HCT116 (cell line): Measurements from ENCODE around the gene LIN9.

Experiments used
- CEBPB ChIP-seq: IDR thresholded peaks from 2 replicates; pipeline ENCODE4 v1.6.1; 2012; ENCODE audit warnings: low read depth
- EZH2 ChIP-seq: fragments of 200-600 bp; sonication (generic); IDR thresholded peaks from 2 replicates; pipeline ENCODE4 v1.6.1; 2017; ENCODE audit warnings: antibody characterized with exemption, mixed run types
- EZH2phosphoT487 ChIP-seq: fragments of 200-600 bp; IDR thresholded peaks from 2 replicates; pipeline ENCODE4 v1.6.1; 2018; ENCODE audit warnings: antibody characterized with exemption, borderline replicate concordance
- JUND ChIP-seq: IDR thresholded peaks from 2 replicates; pipeline ENCODE4 v1.6.1; 2012
- MAX ChIP-seq: IDR thresholded peaks from 2 replicates; pipeline ENCODE4 v1.6.1; 2012
- POLR2A ChIP-seq: IDR thresholded peaks from 2 replicates; pipeline ENCODE4 v1.7.0; 2011; ENCODE audit warnings: borderline replicate concordance; ENCODE audit not compliant: insufficient read depth, insufficient read length; ENCODE audit errors: extremely low read depth
- RAD21 ChIP-seq: IDR thresholded peaks from 2 replicates; pipeline ENCODE4 v1.6.1; 2012; ENCODE audit warnings: low read depth, mild to moderate bottlenecking
- SIN3A ChIP-seq: IDR thresholded peaks from 2 replicates; pipeline ENCODE4 v1.6.1; 2012; ENCODE audit warnings: low read depth
- TF ChIP-seq, protein P1 (sequence below): IDR thresholded peaks from 2 replicates; pipeline ENCODE4 v1.6.1; 2011; ENCODE audit warnings: mild to moderate bottlenecking, low read length, moderate library complexity; ENCODE audit not compliant: insufficient replicate concordance; ENCODE audit errors: extremely low read depth
- TF ChIP-seq, protein P2 (sequence below), 3 experiments: fragments of 200-600 bp in 1 of 3; sonication (generic) in 1 of 3; IDR thresholded peaks in 2 of 3; conservative IDR thresholded peaks in 1 of 3; 2 replicates each; pipeline ENCODE4 v1.5.1; 2012 to 2017; ENCODE audit warnings: low read depth in 2 of 3, low read length in 2 of 3, antibody characterized with exemption in 1 of 3, borderline replicate concordance in 1 of 3, control low read depth in 1 of 3, mild to moderate bottlenecking in 1 of 3, mixed read lengths in 1 of 3, mixed run types in 1 of 3, moderate library complexity in 1 of 3; ENCODE audit not compliant: insufficient read depth in 1 of 3

DNA sequence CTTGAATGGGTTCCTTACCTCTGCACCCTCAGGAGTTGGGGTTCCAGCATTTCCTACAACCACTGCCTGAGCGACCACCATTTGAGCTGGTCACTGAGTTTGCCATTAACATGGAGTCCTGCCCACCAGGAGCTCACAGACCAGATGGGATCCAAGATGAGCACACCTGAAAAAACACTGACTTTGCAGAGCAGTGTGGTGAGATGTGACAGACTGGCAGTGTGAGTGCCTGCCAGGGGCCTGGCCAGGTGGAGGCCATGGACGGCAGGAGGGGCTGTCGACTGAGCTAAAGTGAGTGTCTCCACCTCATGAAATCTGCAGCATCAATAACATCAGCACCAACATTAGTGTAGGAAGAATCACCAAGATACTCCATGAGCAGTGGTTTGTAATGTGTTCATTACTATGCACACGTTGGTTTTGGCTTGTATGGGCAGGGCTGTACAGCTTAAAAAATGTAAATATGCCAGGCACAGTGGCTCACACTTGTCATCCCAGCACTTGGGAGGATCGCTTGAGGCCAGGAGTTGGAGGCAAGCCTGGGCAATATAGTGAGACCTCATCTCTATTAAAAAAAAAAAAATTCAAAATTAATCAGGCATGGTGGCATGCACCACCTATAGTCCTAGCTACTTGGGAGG lies 97.7 kb downstream of the LIN9 start:
- TF ChIP-seq EZH2phosphoT487: no peak
- no peak for TF ChIP-seq EZH2
- TF ChIP-seq, protein P1, sequence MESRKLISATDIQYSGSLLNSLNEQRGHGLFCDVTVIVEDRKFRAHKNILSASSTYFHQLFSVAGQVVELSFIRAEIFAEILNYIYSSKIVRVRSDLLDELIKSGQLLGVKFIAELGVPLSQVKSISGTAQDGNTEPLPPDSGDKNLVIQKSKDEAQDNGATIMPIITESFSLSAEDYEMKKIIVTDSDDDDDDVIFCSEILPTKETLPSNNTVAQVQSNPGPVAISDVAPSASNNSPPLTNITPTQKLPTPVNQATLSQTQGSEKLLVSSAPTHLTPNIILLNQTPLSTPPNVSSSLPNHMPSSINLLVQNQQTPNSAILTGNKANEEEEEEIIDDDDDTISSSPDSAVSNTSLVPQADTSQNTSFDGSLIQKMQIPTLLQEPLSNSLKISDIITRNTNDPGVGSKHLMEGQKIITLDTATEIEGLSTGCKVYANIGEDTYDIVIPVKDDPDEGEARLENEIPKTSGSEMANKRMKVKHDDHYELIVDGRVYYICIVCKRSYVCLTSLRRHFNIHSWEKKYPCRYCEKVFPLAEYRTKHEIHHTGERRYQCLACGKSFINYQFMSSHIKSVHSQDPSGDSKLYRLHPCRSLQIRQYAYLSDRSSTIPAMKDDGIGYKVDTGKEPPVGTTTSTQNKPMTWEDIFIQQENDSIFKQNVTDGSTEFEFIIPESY: no peak
- no peak for TF ChIP-seq SIN3A
- TF ChIP-seq, protein P2, sequence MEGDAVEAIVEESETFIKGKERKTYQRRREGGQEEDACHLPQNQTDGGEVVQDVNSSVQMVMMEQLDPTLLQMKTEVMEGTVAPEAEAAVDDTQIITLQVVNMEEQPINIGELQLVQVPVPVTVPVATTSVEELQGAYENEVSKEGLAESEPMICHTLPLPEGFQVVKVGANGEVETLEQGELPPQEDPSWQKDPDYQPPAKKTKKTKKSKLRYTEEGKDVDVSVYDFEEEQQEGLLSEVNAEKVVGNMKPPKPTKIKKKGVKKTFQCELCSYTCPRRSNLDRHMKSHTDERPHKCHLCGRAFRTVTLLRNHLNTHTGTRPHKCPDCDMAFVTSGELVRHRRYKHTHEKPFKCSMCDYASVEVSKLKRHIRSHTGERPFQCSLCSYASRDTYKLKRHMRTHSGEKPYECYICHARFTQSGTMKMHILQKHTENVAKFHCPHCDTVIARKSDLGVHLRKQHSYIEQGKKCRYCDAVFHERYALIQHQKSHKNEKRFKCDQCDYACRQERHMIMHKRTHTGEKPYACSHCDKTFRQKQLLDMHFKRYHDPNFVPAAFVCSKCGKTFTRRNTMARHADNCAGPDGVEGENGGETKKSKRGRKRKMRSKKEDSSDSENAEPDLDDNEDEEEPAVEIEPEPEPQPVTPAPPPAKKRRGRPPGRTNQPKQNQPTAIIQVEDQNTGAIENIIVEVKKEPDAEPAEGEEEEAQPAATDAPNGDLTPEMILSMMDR (IDR thresholded peaks at IDR 0.05 in 2 of 3, conservative IDR thresholded peaks at IDR 0.05 in 1 of 3; ENCODE audit: borderline replicate concordance in 1 of 3, insufficient read depth in 1 of 3, low read depth in 2 of 3, low read length in 2 of 3): no peak
- TF ChIP-seq POLR2A: no peak
- TF ChIP-seq CEBPB: no peak
- no peak for TF ChIP-seq JUND
- TF ChIP-seq RAD21: no peak
- no peak for TF ChIP-seq MAX
